Gastrocnemius medialis (tissue), 4 donors: ENCODE results near the gene EPM2A.

Source experiments
- POLR2A ChIP-seq, 2 donors: fragments of 450-650 bp; IDR thresholded peaks; one replicate each; pipeline ENCODE4 v1.6.1; 2017; ENCODE audit warnings: antibody characterized with exemption in 2 of 2, mild to moderate bottlenecking in 2 of 2, moderate library complexity in 2 of 2
- TF ChIP-seq, protein P1 (sequence below), 5 experiments: fragments of 450-650 bp in 3 of 5; fragments of 200-600 bp in 2 of 5; sonication (generic) in 2 of 5; IDR thresholded peaks in 4 of 5; conservative IDR thresholded peaks in 1 of 5; 1 replicate in 4 of 5; 2 replicates in 1 of 5; pipeline ENCODE4 v1.5.1; 2016 to 2019; ENCODE audit warnings: antibody characterized with exemption in 5 of 5, mild to moderate bottlenecking in 3 of 5, moderate library complexity in 3 of 5

DNA sequence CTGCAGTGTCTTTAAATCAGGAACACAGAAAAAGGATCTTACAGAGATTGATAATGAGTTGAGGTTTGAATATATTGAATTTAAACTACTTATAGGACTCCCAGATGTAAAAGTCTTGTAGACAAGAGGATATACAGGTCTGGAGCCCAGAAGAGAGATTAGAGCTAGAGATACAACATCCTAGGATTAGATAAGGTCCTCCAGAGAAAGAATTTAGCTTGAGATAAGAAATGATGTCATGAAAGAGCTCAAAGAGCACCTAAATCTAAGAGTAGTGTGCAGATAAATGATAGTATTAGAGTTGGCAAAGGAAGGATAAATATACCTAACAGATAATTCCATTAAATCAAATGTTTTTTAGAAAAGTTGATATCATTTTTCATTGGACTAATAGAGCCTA, 23.9 kb downstream of the EPM2A start:
- TF ChIP-seq, protein P1, sequence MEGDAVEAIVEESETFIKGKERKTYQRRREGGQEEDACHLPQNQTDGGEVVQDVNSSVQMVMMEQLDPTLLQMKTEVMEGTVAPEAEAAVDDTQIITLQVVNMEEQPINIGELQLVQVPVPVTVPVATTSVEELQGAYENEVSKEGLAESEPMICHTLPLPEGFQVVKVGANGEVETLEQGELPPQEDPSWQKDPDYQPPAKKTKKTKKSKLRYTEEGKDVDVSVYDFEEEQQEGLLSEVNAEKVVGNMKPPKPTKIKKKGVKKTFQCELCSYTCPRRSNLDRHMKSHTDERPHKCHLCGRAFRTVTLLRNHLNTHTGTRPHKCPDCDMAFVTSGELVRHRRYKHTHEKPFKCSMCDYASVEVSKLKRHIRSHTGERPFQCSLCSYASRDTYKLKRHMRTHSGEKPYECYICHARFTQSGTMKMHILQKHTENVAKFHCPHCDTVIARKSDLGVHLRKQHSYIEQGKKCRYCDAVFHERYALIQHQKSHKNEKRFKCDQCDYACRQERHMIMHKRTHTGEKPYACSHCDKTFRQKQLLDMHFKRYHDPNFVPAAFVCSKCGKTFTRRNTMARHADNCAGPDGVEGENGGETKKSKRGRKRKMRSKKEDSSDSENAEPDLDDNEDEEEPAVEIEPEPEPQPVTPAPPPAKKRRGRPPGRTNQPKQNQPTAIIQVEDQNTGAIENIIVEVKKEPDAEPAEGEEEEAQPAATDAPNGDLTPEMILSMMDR (IDR thresholded peaks at IDR 0.05 in 4 of 5, conservative IDR thresholded peaks at IDR 0.05 in 1 of 5) = no peak
- TF ChIP-seq POLR2A (IDR thresholded peaks at IDR 0.05) = no peak
